ENCODE results near the gene ZNF681.

- TF ChIP-seq POLR2A (IDR thresholded peaks at IDR 0.05): no peak
- no peak for TF ChIP-seq CTCF (IDR thresholded peaks at IDR 0.05)
Observed at GRCh38 chr19:23774106-23774505, 15.4 kb upstream of the ZNF681 start.
